Measurements from ENCODE around the gene TBC1D25.

The TBC1D25 gene

GRCh38 chrX:48597353-48598264, 58.1 kb downstream of the TBC1D25 start, which contains the start of gene WDR13:
TSS of gene WDR13 (plus strand) at chrX:48597492. CDS start at chrX:48597997, 505 bp downstream.
- peak within 1 kb of the TSS; percentile 95 for H3K27ac ChIP-seq (replicated peaks)
- H3K4me3 ChIP-seq (replicated peaks; ENCODE audit: insufficient read depth, low read length), result peak within 1 kb of the TSS; percentile 57
- DNase-seq (ENCODE audit: low read depth in 1 of 2, low spot score in 1 of 2), result peak; percentile 72 to 92
- H3K27me3 ChIP-seq (ENCODE audit: insufficient read depth, poor library complexity, severe bottlenecking), result no peaks in the 10 kb centered on the region
- no peak for TF ChIP-seq GABPA (IDR thresholded peaks at IDR 0.05; ENCODE audit: low read depth)
- TF ChIP-seq CTCF (IDR thresholded peaks at IDR 0.05; ENCODE audit: insufficient read depth, low read length), result no peak
- TF ChIP-seq, protein P1, sequence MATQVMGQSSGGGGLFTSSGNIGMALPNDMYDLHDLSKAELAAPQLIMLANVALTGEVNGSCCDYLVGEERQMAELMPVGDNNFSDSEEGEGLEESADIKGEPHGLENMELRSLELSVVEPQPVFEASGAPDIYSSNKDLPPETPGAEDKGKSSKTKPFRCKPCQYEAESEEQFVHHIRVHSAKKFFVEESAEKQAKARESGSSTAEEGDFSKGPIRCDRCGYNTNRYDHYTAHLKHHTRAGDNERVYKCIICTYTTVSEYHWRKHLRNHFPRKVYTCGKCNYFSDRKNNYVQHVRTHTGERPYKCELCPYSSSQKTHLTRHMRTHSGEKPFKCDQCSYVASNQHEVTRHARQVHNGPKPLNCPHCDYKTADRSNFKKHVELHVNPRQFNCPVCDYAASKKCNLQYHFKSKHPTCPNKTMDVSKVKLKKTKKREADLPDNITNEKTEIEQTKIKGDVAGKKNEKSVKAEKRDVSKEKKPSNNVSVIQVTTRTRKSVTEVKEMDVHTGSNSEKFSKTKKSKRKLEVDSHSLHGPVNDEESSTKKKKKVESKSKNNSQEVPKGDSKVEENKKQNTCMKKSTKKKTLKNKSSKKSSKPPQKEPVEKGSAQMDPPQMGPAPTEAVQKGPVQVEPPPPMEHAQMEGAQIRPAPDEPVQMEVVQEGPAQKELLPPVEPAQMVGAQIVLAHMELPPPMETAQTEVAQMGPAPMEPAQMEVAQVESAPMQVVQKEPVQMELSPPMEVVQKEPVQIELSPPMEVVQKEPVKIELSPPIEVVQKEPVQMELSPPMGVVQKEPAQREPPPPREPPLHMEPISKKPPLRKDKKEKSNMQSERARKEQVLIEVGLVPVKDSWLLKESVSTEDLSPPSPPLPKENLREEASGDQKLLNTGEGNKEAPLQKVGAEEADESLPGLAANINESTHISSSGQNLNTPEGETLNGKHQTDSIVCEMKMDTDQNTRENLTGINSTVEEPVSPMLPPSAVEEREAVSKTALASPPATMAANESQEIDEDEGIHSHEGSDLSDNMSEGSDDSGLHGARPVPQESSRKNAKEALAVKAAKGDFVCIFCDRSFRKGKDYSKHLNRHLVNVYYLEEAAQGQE (IDR thresholded peaks at IDR 0.05; ENCODE audit: insufficient replicate concordance, low read depth), result no peak
- no peak for TF ChIP-seq SPI1 (IDR thresholded peaks at IDR 0.05; ENCODE audit: borderline replicate concordance, low read depth)
- TF ChIP-seq POLR2AphosphoS5 (IDR thresholded peaks at IDR 0.05; ENCODE audit: low read depth), result no peak; the same call in 1 of the 2 replicates

- DNase-seq (ENCODE audit: low read depth in 1 of 2, low spot score in 1 of 2), result no peak
- TF ChIP-seq POLR2AphosphoS5 (IDR thresholded peaks at IDR 0.05; ENCODE audit: low read depth), result no peak
- TF ChIP-seq, protein P1 (IDR thresholded peaks at IDR 0.05; ENCODE audit: insufficient replicate concordance, low read depth), result no peak
- TF ChIP-seq SPI1 (IDR thresholded peaks at IDR 0.05; ENCODE audit: borderline replicate concordance, low read depth), result no peak
- Histone ChIP-seq H3K4me3 (replicated peaks; ENCODE audit: insufficient read depth, low read length) (no peak overlapping the region; the same call in 1 of the 2 replicates), H3K27me3 (ENCODE audit: insufficient read depth, poor library complexity, severe bottlenecking) (no peaks in the 10 kb centered on the region), H3K27ac (replicated peaks) (no peak overlapping the region)
Observed at GRCh38 chrX:48598614-48599013, 59.1 kb downstream of the TBC1D25 start.

DNA sequence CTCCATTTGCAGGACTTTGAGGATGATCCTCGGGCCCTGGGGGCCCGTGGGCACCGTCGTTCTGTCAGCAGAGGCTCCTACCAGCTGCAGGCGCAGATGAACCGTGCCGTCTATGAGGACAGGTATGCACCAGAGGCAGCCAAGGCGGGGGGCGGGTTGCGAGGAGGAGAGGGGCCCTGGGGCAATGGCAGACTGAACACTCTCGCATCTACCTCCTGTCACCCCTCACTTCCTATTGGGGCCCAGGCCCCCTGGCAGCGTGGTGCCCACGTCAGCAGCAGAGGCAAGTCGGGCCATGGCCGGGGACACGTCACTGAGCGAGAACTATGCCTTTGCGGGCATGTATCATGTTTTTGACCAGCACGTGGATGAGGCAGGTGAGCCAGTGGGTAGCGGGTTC, 59.8 kb downstream of the TBC1D25 start:
- TF ChIP-seq SPI1 (IDR thresholded peaks at IDR 0.05; ENCODE audit: borderline replicate concordance, low read depth), result no peak
- no peak for TF ChIP-seq POLR2AphosphoS5 (IDR thresholded peaks at IDR 0.05; ENCODE audit: low read depth)
- no peak for TF ChIP-seq GABPA (IDR thresholded peaks at IDR 0.05; ENCODE audit: low read depth)
- no peak for TF ChIP-seq CTCF (IDR thresholded peaks at IDR 0.05; ENCODE audit: insufficient read depth, low read length)
- TF ChIP-seq, protein P1 (IDR thresholded peaks at IDR 0.05; ENCODE audit: insufficient replicate concordance, low read depth), result no peak
- Histone ChIP-seq H3K27me3 (ENCODE audit: insufficient read depth, poor library complexity, severe bottlenecking) (no peaks in the 10 kb centered on the region), H3K27ac (replicated peaks) (no peak overlapping the region), H3K4me3 (replicated peaks; ENCODE audit: insufficient read depth, low read length) (no peak overlapping the region)
- DNase-seq (ENCODE audit: low read depth in 1 of 2, low spot score in 1 of 2), result no peak
